Measurements from ENCODE around the gene ADARB2. TPM values are rescaled to one million over a fixed set of nuclear protein-coding genes. Genes with fewer than 3 reads are reported as not detected.

The ADARB2 gene
- total and polyA plus RNA-seq, 2 experiments from 2014 or later: 2.0 to 5.0 TPM

DNA sequence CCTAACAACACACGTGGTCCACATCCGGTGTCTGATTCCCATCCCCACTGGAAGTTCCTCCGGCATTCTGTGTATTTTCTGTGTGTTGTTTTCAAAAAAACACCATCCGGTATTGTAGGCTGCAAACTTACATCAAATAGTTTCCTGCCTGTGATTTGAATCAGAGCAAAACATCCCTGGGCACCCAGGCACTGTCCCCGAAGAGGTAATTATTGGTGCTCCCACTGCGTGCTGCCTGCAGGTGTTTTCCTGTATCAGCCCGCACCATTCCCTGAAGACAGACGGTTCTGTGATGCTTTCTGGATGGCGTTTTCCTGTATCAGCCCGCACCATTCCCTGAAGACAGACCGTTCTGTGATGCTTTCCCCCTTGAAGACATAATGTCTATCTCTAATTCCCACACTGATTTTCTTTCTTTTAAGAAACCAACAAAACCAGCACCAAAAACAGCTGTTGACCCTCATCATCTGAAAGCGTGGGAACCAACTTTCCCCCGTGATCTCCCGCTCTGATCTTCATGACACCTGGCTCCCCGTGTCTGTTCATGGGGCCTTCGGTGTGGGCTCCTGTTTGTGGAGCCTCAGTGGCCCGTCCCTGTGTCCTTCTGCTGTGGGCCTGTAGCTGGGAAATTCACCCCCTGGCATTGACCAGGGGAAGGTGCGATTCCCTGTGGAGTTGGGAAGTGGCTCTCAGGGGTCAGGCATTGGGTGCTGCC, 205.3 kb downstream of the ADARB2 start:
- no peaks in the 10 kb centered on the region for H3F3A ChIP-seq (replicated peaks; ENCODE audit: low read depth)
- H2AFZ ChIP-seq: no peak overlapping the region
- H3K4me2 ChIP-seq: no peak overlapping the region
- H3K9me3 Mint-ChIP-seq: no peaks in the 10 kb centered on the region; the same call in 2 of the 3 replicates
- TF ChIP-seq, protein P1, sequence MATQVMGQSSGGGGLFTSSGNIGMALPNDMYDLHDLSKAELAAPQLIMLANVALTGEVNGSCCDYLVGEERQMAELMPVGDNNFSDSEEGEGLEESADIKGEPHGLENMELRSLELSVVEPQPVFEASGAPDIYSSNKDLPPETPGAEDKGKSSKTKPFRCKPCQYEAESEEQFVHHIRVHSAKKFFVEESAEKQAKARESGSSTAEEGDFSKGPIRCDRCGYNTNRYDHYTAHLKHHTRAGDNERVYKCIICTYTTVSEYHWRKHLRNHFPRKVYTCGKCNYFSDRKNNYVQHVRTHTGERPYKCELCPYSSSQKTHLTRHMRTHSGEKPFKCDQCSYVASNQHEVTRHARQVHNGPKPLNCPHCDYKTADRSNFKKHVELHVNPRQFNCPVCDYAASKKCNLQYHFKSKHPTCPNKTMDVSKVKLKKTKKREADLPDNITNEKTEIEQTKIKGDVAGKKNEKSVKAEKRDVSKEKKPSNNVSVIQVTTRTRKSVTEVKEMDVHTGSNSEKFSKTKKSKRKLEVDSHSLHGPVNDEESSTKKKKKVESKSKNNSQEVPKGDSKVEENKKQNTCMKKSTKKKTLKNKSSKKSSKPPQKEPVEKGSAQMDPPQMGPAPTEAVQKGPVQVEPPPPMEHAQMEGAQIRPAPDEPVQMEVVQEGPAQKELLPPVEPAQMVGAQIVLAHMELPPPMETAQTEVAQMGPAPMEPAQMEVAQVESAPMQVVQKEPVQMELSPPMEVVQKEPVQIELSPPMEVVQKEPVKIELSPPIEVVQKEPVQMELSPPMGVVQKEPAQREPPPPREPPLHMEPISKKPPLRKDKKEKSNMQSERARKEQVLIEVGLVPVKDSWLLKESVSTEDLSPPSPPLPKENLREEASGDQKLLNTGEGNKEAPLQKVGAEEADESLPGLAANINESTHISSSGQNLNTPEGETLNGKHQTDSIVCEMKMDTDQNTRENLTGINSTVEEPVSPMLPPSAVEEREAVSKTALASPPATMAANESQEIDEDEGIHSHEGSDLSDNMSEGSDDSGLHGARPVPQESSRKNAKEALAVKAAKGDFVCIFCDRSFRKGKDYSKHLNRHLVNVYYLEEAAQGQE (IDR thresholded peaks at IDR 0.05; ENCODE audit: unreplicated experiment): no peak
- TF ChIP-seq, protein P2, sequence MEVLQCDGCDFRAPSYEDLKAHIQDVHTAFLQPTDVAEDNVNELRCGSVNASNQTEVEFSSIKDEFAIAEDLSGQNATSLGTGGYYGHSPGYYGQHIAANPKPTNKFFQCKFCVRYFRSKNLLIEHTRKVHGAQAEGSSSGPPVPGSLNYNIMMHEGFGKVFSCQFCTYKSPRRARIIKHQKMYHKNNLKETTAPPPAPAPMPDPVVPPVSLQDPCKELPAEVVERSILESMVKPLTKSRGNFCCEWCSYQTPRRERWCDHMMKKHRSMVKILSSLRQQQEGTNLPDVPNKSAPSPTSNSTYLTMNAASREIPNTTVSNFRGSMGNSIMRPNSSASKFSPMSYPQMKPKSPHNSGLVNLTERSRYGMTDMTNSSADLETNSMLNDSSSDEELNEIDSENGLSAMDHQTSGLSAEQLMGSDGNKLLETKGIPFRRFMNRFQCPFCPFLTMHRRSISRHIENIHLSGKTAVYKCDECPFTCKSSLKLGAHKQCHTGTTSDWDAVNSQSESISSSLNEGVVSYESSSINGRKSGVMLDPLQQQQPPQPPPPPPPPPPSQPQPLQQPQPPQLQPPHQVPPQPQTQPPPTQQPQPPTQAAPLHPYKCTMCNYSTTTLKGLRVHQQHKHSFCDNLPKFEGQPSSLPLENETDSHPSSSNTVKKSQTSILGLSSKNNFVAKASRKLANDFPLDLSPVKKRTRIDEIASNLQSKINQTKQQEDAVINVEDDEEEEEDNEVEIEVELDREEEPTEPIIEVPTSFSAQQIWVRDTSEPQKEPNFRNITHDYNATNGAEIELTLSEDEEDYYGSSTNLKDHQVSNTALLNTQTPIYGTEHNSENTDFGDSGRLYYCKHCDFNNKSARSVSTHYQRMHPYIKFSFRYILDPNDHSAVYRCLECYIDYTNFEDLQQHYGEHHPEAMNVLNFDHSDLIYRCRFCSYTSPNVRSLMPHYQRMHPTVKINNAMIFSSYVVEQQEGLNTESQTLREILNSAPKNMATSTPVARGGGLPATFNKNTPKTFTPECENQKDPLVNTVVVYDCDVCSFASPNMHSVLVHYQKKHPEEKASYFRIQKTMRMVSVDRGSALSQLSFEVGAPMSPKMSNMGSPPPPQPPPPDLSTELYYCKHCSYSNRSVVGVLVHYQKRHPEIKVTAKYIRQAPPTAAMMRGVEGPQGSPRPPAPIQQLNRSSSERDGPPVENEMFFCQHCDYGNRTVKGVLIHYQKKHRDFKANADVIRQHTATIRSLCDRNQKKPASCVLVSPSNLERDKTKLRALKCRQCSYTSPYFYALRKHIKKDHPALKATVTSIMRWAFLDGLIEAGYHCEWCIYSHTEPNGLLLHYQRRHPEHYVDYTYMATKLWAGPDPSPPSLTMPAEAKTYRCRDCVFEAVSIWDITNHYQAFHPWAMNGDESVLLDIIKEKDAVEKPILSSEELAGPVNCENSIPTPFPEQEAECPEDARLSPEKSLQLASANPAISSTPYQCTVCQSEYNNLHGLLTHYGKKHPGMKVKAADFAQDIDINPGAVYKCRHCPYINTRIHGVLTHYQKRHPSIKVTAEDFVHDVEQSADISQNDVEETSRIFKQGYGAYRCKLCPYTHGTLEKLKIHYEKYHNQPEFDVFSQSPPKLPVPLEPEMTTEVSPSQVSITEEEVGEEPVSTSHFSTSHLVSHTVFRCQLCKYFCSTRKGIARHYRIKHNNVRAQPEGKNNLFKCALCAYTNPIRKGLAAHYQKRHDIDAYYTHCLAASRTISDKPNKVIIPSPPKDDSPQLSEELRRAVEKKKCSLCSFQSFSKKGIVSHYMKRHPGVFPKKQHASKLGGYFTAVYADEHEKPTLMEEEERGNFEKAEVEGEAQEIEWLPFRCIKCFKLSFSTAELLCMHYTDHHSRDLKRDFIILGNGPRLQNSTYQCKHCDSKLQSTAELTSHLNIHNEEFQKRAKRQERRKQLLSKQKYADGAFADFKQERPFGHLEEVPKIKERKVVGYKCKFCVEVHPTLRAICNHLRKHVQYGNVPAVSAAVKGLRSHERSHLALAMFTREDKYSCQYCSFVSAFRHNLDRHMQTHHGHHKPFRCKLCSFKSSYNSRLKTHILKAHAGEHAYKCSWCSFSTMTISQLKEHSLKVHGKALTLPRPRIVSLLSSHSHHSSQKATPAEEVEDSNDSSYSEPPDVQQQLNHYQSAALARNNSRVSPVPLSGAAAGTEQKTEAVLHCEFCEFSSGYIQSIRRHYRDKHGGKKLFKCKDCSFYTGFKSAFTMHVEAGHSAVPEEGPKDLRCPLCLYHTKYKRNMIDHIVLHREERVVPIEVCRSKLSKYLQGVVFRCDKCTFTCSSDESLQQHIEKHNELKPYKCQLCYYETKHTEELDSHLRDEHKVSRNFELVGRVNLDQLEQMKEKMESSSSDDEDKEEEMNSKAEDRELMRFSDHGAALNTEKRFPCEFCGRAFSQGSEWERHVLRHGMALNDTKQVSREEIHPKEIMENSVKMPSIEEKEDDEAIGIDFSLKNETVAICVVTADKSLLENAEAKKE (CRISPR knock-in tag; IDR thresholded peaks at IDR 0.05): no peak
- TF ChIP-seq ZNF114 (CRISPR knock-in tag; IDR thresholded peaks at IDR 0.05): no peak
- no peak for TF ChIP-seq EZH2phosphoT487 (IDR thresholded peaks at IDR 0.05; ENCODE audit: unreplicated experiment)
- no peak for TF ChIP-seq EZH2 (IDR thresholded peaks at IDR 0.05; ENCODE audit: low read depth, unreplicated experiment)
- TF ChIP-seq, protein P3, sequence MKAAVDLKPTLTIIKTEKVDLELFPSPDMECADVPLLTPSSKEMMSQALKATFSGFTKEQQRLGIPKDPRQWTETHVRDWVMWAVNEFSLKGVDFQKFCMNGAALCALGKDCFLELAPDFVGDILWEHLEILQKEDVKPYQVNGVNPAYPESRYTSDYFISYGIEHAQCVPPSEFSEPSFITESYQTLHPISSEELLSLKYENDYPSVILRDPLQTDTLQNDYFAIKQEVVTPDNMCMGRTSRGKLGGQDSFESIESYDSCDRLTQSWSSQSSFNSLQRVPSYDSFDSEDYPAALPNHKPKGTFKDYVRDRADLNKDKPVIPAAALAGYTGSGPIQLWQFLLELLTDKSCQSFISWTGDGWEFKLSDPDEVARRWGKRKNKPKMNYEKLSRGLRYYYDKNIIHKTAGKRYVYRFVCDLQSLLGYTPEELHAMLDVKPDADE (IDR thresholded peaks at IDR 0.05): no peak
- no peak for TF ChIP-seq ZNF331 (CRISPR knock-in tag; IDR thresholded peaks at IDR 0.05; ENCODE audit: low read depth)
- no peak for TF ChIP-seq POLR2AphosphoS5 (IDR thresholded peaks at IDR 0.05; ENCODE audit: low read depth)
- TF ChIP-seq CREB1 (CRISPR knock-in tag; IDR thresholded peaks at IDR 0.05; ENCODE audit: low read depth): no peak
- no peak for TF ChIP-seq NANOG (IDR thresholded peaks at IDR 0.05; ENCODE audit: borderline replicate concordance)
- H3K36me3 Mint-ChIP-seq (ENCODE audit: low read depth): no peaks in the 10 kb centered on the region
- H3K27ac ChIP-seq (ENCODE audit: low read depth): no peak overlapping the region
- peaks cover 6% of the 10 kb centered on the region; the same call in 2 of the 3 replicates for H3K4me1 Mint-ChIP-seq
- H3K79me2 ChIP-seq (replicated peaks; ENCODE audit: insufficient read depth): no peaks in the 10 kb centered on the region
- H3K4me3 Mint-ChIP-seq: no peak overlapping the region
- H3K27ac Mint-ChIP-seq: no peak overlapping the region
- ATAC-seq: no peak
- peaks cover 10% of the 10 kb centered on the region for H3K27me3 Mint-ChIP-seq (ENCODE audit: insufficient read depth, low read depth, poor library complexity)
- no peaks in the 10 kb centered on the region for H4K20me1 ChIP-seq (replicated peaks; ENCODE audit: insufficient read depth)
- no peaks in the 10 kb centered on the region for H3K27me3 ChIP-seq (ENCODE audit: insufficient read depth)
- no peak for DNase-seq (ENCODE audit: low spot score)
- H3K9me2 ChIP-seq (ENCODE audit: insufficient read depth): no peaks in the 10 kb centered on the region
- H3K36me3 ChIP-seq (ENCODE audit: insufficient read depth): no peaks in the 10 kb centered on the region
- H3K4me3 ChIP-seq: no peak overlapping the region
- no peaks in the 10 kb centered on the region for H3K4me1 ChIP-seq (ENCODE audit: insufficient read depth)
